ENCODE data around the gene KLHL25. TPM values are rescaled to one million over a fixed set of nuclear protein-coding genes. Genes with fewer than 3 reads are reported as not detected.
"Not testable (repeated sequence)": the region's sequence is repeated elsewhere in the genome, so short reads cannot be mapped to it uniquely, and the experiment has no call there.

KLHL25 gene, protein sequence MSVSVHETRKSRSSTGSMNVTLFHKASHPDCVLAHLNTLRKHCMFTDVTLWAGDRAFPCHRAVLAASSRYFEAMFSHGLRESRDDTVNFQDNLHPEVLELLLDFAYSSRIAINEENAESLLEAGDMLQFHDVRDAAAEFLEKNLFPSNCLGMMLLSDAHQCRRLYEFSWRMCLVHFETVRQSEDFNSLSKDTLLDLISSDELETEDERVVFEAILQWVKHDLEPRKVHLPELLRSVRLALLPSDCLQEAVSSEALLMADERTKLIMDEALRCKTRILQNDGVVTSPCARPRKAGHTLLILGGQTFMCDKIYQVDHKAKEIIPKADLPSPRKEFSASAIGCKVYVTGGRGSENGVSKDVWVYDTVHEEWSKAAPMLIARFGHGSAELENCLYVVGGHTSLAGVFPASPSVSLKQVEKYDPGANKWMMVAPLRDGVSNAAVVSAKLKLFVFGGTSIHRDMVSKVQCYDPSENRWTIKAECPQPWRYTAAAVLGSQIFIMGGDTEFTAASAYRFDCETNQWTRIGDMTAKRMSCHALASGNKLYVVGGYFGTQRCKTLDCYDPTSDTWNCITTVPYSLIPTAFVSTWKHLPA
- total RNA-seq = 30.0 TPM
- long read RNA-seq, full-length matches to known transcripts = 12 of 160 reads
- long read RNA-seq, partial matches to known transcripts = 118 of 160 reads
- long read RNA-seq, other reads (novel, unspliced or antisense) = 30 of 160 reads

DNA sequence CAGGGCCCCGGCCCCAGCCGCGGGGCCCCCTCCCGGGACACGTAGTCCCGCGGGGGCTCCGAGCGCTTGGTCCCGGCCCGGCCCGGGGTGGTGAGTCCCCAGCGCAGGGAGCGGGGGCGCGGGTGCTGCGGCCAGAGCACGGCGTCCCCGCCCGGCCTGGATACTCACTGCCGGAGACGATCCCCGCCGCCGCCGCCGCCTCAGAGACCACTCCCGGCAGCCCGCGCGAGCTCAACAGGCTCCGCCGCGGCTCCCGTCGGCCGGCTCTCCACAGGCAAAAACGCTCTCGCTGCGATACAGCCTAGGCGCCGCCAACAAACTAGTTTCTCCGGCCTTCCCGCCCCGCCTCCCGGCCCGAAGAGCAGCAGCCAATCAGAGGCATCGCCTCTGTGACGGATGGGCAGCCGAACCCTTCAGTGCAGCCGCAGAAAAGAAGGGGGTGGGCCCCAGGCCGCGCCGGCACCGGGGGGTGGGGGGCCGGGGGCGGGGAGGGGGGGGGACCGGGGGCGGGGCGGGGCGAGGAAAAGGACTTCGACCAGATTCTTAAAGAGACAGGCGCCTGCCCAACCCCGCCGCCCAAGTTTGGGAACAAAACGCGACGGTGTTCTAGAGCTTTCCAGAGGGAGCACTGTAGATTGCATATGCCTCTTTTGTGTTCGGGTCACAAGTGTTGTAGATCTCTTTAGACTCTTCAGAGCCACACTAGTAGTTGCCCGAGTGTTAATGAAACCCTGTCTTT, at the start of gene KLHL25:
Gene KLHL25, minus strand, starts transcription at position 328 of the 739 bp plus-strand sequence. CDS start 25,115 bp downstream, outside the sequence.
- DNase-seq (ENCODE audit: low spot score) = peak; percentile 96

DNA sequence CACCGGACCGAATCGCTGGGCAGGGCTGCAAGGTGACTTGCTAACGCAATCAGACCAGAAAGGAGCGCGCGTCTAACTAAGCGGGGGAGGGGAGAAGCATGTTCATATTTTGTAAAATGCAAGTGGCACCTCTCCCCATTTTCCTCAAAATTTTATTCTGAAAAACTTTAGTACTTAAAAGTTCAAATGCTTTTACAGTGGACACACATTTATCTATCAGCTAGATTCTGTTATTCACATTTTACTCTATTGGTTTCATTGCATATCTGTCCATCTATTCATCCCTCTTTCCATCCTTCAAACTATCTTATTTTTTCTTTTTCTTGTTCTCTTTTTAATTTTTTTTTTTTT, 46.1 kb upstream of the KLHL25 start:
- no peak for DNase-seq (ENCODE audit: low spot score)

- peak; percentile 96 for DNase-seq (ENCODE audit: low spot score)
These were observed 45.5 kb upstream of the KLHL25 start for GRCh38 chr15:85840079-85840801.

DNA sequence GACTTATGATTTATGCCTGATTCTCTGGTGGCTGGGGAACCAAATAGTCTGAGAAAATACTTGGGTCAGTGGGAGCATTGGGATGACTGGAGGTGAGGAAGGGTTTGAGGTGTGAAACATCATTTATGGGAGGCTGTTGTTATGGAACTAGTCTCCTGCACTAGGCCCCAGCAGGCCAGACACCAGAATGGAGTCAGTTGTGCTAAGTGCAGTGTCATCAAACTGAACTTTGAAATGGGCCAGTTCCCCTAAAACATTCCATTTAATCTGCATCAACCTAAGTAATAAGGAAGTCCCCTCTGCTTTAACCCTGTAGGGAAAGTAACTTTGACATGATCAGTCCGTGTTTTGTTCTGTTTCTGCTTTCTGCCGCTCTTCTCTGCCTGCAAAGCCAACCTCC, 44.9 kb upstream of the KLHL25 start:
- peak; percentile 20 for DNase-seq (ENCODE audit: low spot score)

DNA sequence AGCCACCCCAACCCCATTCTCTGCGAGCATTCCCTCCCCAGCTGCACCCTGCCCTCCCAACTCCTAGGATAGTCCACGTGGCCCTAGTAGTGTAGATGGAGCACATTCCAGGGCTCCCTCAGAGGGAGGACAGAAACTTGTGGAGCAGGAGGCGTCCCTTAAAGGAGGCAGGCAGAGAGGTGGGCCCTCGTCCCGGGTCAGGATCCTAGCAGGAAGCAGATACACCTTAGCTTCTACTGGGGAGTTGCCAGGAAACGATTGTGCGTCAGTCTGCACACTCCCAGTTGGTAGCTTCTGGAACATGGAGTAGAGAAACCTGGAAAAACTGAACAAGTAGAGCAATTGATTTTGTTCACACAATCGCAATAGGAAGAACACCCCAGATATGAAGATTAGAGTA, 43.9 kb upstream of the KLHL25 start:
- peak; percentile 74 for DNase-seq (ENCODE audit: low spot score)

GRCh38 chr15:85837881-85838280, 43.2 kb upstream of the KLHL25 start:
- no peak for DNase-seq (ENCODE audit: low spot score)

DNA sequence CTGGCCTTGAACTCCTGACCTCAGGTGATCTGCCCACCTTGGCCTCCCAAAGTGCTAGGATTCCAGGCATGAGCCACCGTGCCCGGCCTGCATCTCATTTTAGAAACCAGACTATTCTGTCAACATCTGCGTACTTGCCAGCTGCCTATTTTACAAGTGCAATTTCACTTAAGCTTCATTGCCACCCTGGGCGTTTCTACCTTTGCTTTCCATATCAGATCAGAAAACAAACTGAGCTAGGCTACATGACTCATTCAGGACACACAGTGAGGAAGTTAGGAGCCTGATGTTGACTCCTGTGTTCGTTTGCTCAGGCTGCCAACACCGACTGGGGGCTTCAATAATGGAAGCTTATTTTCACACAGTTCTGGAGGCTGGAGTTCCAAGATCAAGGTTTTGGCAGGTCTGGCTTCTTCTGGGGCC, 42.3 kb upstream of the KLHL25 start:
- no peak for DNase-seq (ENCODE audit: low spot score)

- no peak for DNase-seq (ENCODE audit: low spot score)
These were observed 39.9 kb upstream of the KLHL25 start for GRCh38 chr15:85834651-85835050.

DNA sequence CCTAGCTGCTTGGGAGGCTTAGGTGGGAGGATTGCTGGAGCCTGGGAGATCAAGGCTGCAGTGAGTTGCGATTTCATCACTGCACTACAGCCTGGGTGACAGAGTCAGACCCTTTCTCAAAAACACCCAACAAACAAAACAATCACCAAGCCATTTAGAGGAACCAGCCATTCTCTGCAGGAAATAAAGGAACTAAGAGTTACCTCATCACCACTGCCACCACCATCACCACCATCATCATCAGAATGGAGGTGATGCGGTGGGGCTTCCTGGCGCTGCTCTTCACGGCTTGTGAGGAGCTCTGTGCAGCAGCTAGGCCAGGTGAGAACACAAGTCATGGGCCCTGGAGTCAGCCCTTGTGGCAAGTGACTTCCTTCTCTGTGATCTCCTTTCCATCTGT, 37.7 kb upstream of the KLHL25 start:
- no peak for DNase-seq (ENCODE audit: low spot score)

- DNase-seq (ENCODE audit: low spot score) = no peak
These were observed 36.8 kb upstream of the KLHL25 start for GRCh38 chr15:85831415-85832113.

DNA sequence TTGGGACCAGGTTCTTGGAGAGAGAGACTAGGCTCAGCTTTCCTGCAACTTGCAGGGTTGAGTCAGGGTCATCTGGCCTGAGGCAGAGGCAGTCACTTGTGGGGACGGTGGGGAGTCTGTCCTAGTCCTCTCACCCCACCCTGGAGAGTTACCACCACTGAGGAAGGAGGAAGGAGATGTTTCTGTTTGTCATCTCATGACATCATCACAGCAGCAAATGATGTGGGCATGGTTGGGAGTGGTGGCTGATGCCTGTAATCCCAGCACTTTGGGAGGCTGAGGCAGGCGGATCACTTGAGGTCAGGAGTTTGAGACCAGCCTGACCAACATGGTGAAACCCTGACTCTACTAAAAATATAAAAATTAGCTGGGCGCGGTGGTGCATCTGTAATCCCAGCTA, 35.0 kb upstream of the KLHL25 start:
- not testable (repeated sequence) for DNase-seq (ENCODE audit: low spot score)

- no peak for DNase-seq (ENCODE audit: low spot score)
These were observed 34.1 kb upstream of the KLHL25 start for GRCh38 chr15:85828874-85829273.

DNA sequence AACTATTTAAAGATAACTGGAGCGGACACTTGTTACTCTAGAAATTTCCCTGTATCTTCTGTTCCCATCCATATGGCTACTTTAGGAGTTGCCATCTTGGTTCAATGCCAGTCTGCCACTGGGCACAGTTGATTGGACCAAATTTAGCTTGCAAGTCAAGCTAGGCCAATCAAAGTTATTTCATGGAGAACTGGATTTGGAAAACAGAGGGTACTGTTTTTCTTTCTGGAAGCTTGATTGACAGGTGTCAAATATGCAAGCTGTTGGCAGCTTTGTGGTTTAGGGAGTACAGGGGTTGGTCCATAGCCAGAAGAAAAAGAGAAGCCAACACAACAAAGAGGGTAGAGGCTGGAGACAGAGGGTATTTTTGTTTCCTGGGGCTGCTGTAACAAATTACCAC, 33.4 kb upstream of the KLHL25 start:
- no peak for DNase-seq (ENCODE audit: low spot score)

DNA sequence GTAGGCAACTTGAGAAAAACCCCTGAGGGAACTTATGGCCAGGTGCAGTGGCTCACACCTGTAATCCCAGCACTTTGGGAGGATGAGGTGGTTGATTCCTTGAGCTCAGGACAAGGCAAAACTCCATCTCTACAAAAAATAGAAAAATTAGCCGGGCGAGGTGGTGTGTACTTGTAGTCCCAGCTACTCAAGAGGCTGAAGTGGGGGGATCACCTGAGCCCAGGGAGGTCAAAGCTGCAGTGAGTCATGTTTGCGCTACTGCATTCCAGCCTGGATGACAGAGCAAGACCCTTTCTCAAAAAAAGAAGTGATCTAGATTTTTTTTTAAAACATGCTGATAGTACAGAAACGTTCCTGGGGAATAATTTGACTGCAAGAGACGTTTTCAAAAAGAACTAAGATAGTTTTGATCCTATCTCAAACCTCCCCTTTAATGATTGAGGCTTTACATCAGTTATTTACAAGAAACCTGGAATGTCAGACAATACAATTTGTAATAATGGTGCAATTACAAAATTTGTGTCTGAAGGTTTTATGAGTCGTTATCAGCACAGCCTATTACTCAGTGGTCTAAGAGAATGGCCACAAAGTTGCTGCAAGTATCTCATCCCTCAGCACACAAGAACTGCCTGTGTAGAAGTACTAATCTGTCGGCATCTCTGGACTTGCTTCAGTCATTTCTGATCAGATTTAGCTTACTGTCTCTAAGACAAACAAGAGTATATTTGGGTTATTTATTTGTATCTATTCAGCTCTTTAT, 32.2 kb upstream of the KLHL25 start:
- DNase-seq (ENCODE audit: low spot score) = no peak

- DNase-seq (ENCODE audit: low spot score) = peak; percentile 47
These were observed 31.0 kb upstream of the KLHL25 start for GRCh38 chr15:85825719-85826118.

DNA sequence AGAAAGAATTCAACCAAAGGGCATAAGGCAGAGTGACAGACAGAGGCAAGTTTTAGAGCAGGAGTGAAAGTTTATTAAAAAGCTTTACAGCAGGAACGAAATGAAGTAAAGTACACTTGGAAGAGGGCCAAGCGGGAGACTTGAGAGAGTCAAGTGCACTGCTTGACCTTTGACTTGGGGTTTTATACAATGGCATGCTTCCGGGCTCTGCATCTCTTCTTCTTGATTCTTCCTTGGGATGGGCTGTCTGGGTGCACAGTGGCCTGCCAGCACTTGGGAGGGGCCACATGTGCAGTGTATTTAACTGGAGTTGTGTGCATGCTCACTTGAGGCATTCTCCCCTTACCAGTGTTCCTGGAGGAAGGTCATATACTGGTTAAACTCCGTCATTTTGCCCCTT, 30.4 kb upstream of the KLHL25 start:
- DNase-seq (ENCODE audit: low spot score) = peak; percentile 35

- no peak for DNase-seq (ENCODE audit: low spot score)
These were observed 26.8 kb upstream of the KLHL25 start for GRCh38 chr15:85821545-85821944.

- no peak for DNase-seq (ENCODE audit: low spot score)
These were observed 25.2 kb upstream of the KLHL25 start for GRCh38 chr15:85819938-85820337.

DNA sequence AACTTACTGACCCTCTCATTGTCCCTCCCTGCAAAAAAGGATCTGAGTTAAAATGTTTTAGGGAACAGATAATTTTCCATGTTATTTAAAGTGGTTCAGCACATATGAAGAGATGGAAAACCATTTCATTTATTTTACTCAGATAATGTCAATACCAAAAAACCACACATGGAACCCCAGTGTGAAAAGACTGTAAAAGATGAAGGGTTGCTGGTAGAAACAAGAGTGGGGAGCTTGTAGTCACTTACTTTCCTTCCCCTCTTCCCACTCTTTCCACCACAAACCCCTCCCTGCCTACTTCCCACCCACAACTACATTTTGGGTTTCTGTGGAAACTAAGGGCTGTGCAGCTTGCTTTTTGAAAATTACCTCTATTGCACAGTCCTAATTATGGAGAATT, 18.5 kb upstream of the KLHL25 start:
- no peak for DNase-seq (ENCODE audit: low spot score)

- DNase-seq (ENCODE audit: low spot score) = no peak
These were observed 15.3 kb upstream of the KLHL25 start for GRCh38 chr15:85810075-85810474.

Data from mesenteric fat pad (tissue), 1 donor.